ENCODE data around the gene STOM.

- TF ChIP-seq CTCF (IDR thresholded peaks at IDR 0.05 in 4 of 5, conservative IDR thresholded peaks at IDR 0.05 in 1 of 5): no peak
- no peak for TF ChIP-seq POLR2A (IDR thresholded peaks at IDR 0.05)
Measured at GRCh38 chr9:121393318-121393717, 23.3 kb upstream of the STOM start.
